MCF 10A (cell line): ENCODE data around the gene HNF4A. TPM values are rescaled to one million over a fixed set of nuclear protein-coding genes. Genes with fewer than 3 reads are reported as not detected.

ENCODE experiments used
- BruUV-seq: library from RNA; stranded (reverse); fragments of 400-500 nt; replicated peaks from 2 replicates; lab custom pipeline; 2021; lab: Mats Ljungman, UMichigan
- CTCF ChIA-PET: fragments of 300-600 bp; sonication (Branson Sonifier 250); formaldehyde crosslinking; extraction: SDS; loops from one replicate; lab custom pipeline; 2021; ENCODE audit warnings: antibody characterized with exemption, inconsistent platforms; lab: Yijun Ruan, JAX
- POLR2A ChIA-PET: fragments of 300-600, 350-650 bp; sonication (Branson Sonifier 250); formaldehyde crosslinking; extraction: SDS; loops from one replicate; lab custom pipeline; 2020; ENCODE audit warnings: antibody characterized with exemption, inconsistent platforms; lab: Yijun Ruan, JAX
- DNase-seq: peaks from one replicate; pipeline ENCODE4 v3.0.0-alpha.2; 2018; ENCODE audit not compliant: unreplicated experiment
- H3K27ac Mint-ChIP-seq: one replicate; pipeline ENCODE4 v1.8.0; 2022; ENCODE audit warnings: mild to moderate bottlenecking, low read depth, mixed read lengths; ENCODE audit not compliant: unreplicated experiment
- H3K27me3 Mint-ChIP-seq: one replicate; pipeline ENCODE4 v1.8.0; 2022; ENCODE audit warnings: mixed read lengths; ENCODE audit not compliant: insufficient read depth, unreplicated experiment
- H3K36me3 Mint-ChIP-seq: one replicate; pipeline ENCODE4 v1.8.0; 2022; ENCODE audit warnings: mild to moderate bottlenecking, moderate library complexity, mixed read lengths; ENCODE audit not compliant: insufficient read depth, unreplicated experiment
- H3K4me1 Mint-ChIP-seq: one replicate; pipeline ENCODE4 v1.8.0; 2022; ENCODE audit warnings: mixed read lengths; ENCODE audit not compliant: insufficient read depth, unreplicated experiment
- H3K4me3 Mint-ChIP-seq: one replicate; pipeline ENCODE4 v1.8.0; 2022; ENCODE audit warnings: mild to moderate bottlenecking, moderate library complexity, mixed read lengths; ENCODE audit not compliant: unreplicated experiment
- H3K9me3 Mint-ChIP-seq: one replicate; pipeline ENCODE4 v1.8.0; 2022; ENCODE audit warnings: mixed read lengths; ENCODE audit not compliant: unreplicated experiment
- CTCF ChIP-seq: fragments of 200-600 bp; IDR thresholded peaks from one replicate; pipeline ENCODE4 v1.8.0; 2022; ENCODE audit warnings: antibody characterized with exemption, mild to moderate bottlenecking; ENCODE audit not compliant: unreplicated experiment
- intact Hi-C: fragments of 100-400 bp; cut with micrococcal nuclease; formaldehyde crosslinking; loops from 2 replicates; pipeline ENCODE4 v1.14.1; 2022
- total RNA-seq: library from RNA; stranded (reverse); gene quantifications from 2 replicates; pipeline ENCODE4 v1.2.3, GENCODE V29; 2022

HNF4A gene
- total RNA-seq, 1 experiment from 2014 or later = not detected

- H3K4me3 Mint-ChIP-seq = no peak overlapping the region
- no peak for TF ChIP-seq CTCF
- H3K9me3 Mint-ChIP-seq = peaks cover 7% of the 10 kb centered on the region
- H3K36me3 Mint-ChIP-seq = peaks cover 6% of the 10 kb centered on the region
- POLR2A ChIA-PET = interaction anchor here (0.5 to 3.9 kb wide), 3 partner anchors 8 to 72 kb away, joined by 4 to 21 read pairs (median 6); no protein-coding TSS in a partner anchor
- no peaks in the 10 kb centered on the region for H3K27me3 Mint-ChIP-seq
- intact Hi-C loops = no loop called here
- DNase-seq = no peak
- CTCF ChIA-PET = interaction anchor here (0.6 to 3.9 kb wide), 6 partner anchors 8 to 78 kb away, joined by 3 to 23 read pairs (median 4); no protein-coding TSS in a partner anchor
- H3K27ac Mint-ChIP-seq = no peak overlapping the region
- H3K4me1 Mint-ChIP-seq = peaks cover 19% of the 10 kb centered on the region
- no TSS peak for BruUV-seq
Observed at GRCh38 chr20:44409132-44409600, 53.7 kb downstream of the HNF4A start.

GRCh38 chr20:44410583-44411019 is 55.1 kb downstream of the HNF4A start:
- Mint-ChIP-seq H3K9me3 (no peaks in the 10 kb centered on the region), H3K36me3 (peaks cover 6% of the 10 kb centered on the region), H3K4me1 (peaks cover 10% of the 10 kb centered on the region), H3K27me3 (no peaks in the 10 kb centered on the region), H3K27ac (no peak overlapping the region), H3K4me3 (no peak overlapping the region)
- TF ChIP-seq CTCF = no peak
- no peak for DNase-seq
- intact Hi-C loops = no loop called here
- CTCF ChIA-PET = interaction anchor here (0.8 to 1.3 kb wide), 3 partner anchors 22 to 51 kb away, joined by 3 to 6 read pairs (median 5); no protein-coding TSS in a partner anchor
- POLR2A ChIA-PET = interaction anchor here (1.1 kb wide), 1 partner anchor 17 kb away, joined by 3 read pairs; no protein-coding TSS in a partner anchor
- no TSS peak for BruUV-seq

- no TSS peak for BruUV-seq
- DNase-seq = no peak
- Mint-ChIP-seq H3K9me3 (no peaks in the 10 kb centered on the region), H3K27ac (no peak overlapping the region), H3K4me3 (no peak overlapping the region), H3K27me3 (no peaks in the 10 kb centered on the region), H3K36me3 (peaks cover 6% of the 10 kb centered on the region), H3K4me1 (peaks cover 10% of the 10 kb centered on the region)
- ChIA-PET CTCF (interaction anchor here (1.0 to 1.3 kb wide), 3 partner anchors 15 to 23 kb away, joined by 3 to 6 read pairs (median 3); no protein-coding TSS in a partner anchor), POLR2A (interaction anchor here (1.1 kb wide), 1 partner anchor 16 kb away, joined by 3 read pairs; no protein-coding TSS in a partner anchor)
- intact Hi-C loops = no loop called here
- no peak for TF ChIP-seq CTCF
Observed at GRCh38 chr20:44411020-44411756, 55.7 kb downstream of the HNF4A start.

- DNase-seq = no peak
- Mint-ChIP-seq H3K4me1 (peaks cover 10% of the 10 kb centered on the region), H3K36me3 (peaks cover 6% of the 10 kb centered on the region), H3K27ac (peak overlapping the region; percentile 50), H3K9me3 (no peaks in the 10 kb centered on the region), H3K27me3 (no peaks in the 10 kb centered on the region), H3K4me3 (no peak overlapping the region)
- POLR2A ChIA-PET = no interaction called here
- no peak for TF ChIP-seq CTCF
- intact Hi-C loops = no loop called here
- BruUV-seq = no TSS peak
- CTCF ChIA-PET = interaction anchor here (0.6 to 1.0 kb wide), 3 partner anchors 16 to 194 kb away, joined by 3 read pairs; no protein-coding TSS in a partner anchor
Observed at GRCh38 chr20:44411757-44412401, 56.4 kb downstream of the HNF4A start.
